ENCODE measurements around the gene VSIR. TPM values are rescaled to one million over a fixed set of nuclear protein-coding genes. Genes with fewer than 3 reads are reported as not detected.
A peak's percentile ranks its signal among the peaks of the same experiment; 100 is the strongest.

Gene VSIR
- total RNA-seq, 1 donor from 2014 or later = 128 TPM

- DNase-seq (ENCODE audit: low spot score) = no peak
These were observed 58.7 kb downstream of the VSIR start for GRCh38 chr10:71714592-71714991.

- DNase-seq (ENCODE audit: low spot score) = no peak
These were observed 59.3 kb downstream of the VSIR start for GRCh38 chr10:71714031-71714410.

GRCh38 chr10:71713135-71714030 lies 59.9 kb downstream of the VSIR start:
- DNase-seq (ENCODE audit: low spot score) = peak; percentile 93

- DNase-seq (ENCODE audit: low spot score) = no peak
These were observed 60.7 kb downstream of the VSIR start for GRCh38 chr10:71712572-71713134.

GRCh38 chr10:71712170-71712569 lies 61.1 kb downstream of the VSIR start:
- DNase-seq (ENCODE audit: low spot score) = no peak

- DNase-seq (ENCODE audit: low spot score) = no peak
These were observed 62.2 kb downstream of the VSIR start for GRCh38 chr10:71711052-71711623.

GRCh38 chr10:71710519-71710918 lies 62.8 kb downstream of the VSIR start:
- DNase-seq (ENCODE audit: low spot score) = no peak

GRCh38 chr10:71708897-71709882 lies 64.1 kb downstream of the VSIR start:
- no peak for DNase-seq (ENCODE audit: low spot score)

- no peak for DNase-seq (ENCODE audit: low spot score)
These were observed 65.0 kb downstream of the VSIR start for GRCh38 chr10:71708301-71708703.

GRCh38 chr10:71707240-71707789 lies 66.0 kb downstream of the VSIR start:
- no peak for DNase-seq (ENCODE audit: low spot score)

GRCh38 chr10:71706216-71707121 lies 66.9 kb downstream of the VSIR start:
- no peak for DNase-seq (ENCODE audit: low spot score)

GRCh38 chr10:71705582-71705981 lies 67.7 kb downstream of the VSIR start:
- no peak for DNase-seq (ENCODE audit: low spot score)

GRCh38 chr10:71704816-71705215 lies 68.5 kb downstream of the VSIR start:
- no peak for DNase-seq (ENCODE audit: low spot score)

- DNase-seq (ENCODE audit: low spot score) = no peak
These were observed 69.7 kb downstream of the VSIR start for GRCh38 chr10:71703577-71703976.

GRCh38 chr10:71701496-71702132 lies 71.7 kb downstream of the VSIR start:
- DNase-seq (ENCODE audit: low spot score) = no peak

- no peak for DNase-seq (ENCODE audit: low spot score)
These were observed 72.5 kb downstream of the VSIR start for GRCh38 chr10:71700731-71701368.

GRCh38 chr10:71698737-71699136 lies 74.6 kb downstream of the VSIR start:
- no peak for DNase-seq (ENCODE audit: low spot score)

- DNase-seq (ENCODE audit: low spot score) = no peak
These were observed 75.2 kb downstream of the VSIR start for GRCh38 chr10:71697938-71698709.

All from mesenteric fat pad (tissue), 1 donor.